Vagina (tissue), 2 donors: ENCODE data around the gene PBX1.

Source experiments
- POLR2A ChIP-seq, 2 donors: fragments of 450-650 bp; IDR thresholded peaks; one replicate each; pipeline ENCODE4 v1.6.1; 2017; ENCODE audit warnings: antibody characterized with exemption in 2 of 2, mild to moderate bottlenecking in 2 of 2, moderate library complexity in 2 of 2
- POLR2AphosphoS5 ChIP-seq, 2 donors: sonication (generic); formaldehyde crosslinking; IDR thresholded peaks; one replicate each; pipeline ENCODE4 v1.9.0; 2017; ENCODE audit warnings: antibody characterized with exemption in 2 of 2, mild to moderate bottlenecking in 2 of 2, low read depth in 1 of 2; ENCODE audit not compliant: insufficient read depth in 1 of 2
- TF ChIP-seq, protein P1 (sequence below), 3 experiments: fragments of 450-650 bp in 2 of 3; fragments of 200-600 bp in 1 of 3; sonication (generic) in 1 of 3; IDR thresholded peaks; one replicate each; pipeline ENCODE4 v1.5.1; 2017 to 2019; ENCODE audit warnings: antibody characterized with exemption in 3 of 3, mild to moderate bottlenecking in 2 of 3, moderate library complexity in 2 of 3

DNA sequence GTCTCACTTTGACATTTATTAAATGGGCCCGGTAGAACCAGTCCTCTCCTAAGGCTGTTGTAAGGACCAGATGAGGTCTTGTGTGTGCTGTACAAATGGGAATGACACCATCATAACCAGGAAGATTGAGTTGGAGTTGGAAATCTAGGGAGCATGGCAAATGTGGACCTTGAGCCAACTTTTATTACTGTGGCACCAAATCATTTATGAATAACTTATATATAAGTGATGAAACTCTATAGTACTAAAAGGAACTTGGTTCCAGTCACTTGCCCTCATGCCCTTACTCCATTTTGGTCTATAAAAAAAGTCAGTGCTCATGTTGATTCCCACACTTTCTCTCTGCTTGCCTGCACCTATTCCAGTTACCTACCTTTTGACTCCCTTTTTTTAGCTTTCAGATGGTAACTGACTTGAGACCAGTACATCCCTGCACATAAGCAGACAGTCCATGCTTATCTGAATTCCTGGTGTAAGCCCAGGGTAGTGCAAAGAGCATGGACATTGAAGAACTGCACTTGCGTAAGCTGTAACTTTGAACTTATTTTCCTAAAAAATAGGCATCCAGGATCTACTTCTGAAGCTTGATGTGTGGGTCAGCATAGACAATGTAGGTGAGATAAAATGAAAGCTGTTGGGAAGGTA, 210.6 kb downstream of the PBX1 start:
- TF ChIP-seq POLR2AphosphoS5 (IDR thresholded peaks at IDR 0.05; ENCODE audit: insufficient read depth in 1 of 2, low read depth in 1 of 2) (no peak), POLR2A (IDR thresholded peaks at IDR 0.05) (no peak)
- TF ChIP-seq, protein P1, sequence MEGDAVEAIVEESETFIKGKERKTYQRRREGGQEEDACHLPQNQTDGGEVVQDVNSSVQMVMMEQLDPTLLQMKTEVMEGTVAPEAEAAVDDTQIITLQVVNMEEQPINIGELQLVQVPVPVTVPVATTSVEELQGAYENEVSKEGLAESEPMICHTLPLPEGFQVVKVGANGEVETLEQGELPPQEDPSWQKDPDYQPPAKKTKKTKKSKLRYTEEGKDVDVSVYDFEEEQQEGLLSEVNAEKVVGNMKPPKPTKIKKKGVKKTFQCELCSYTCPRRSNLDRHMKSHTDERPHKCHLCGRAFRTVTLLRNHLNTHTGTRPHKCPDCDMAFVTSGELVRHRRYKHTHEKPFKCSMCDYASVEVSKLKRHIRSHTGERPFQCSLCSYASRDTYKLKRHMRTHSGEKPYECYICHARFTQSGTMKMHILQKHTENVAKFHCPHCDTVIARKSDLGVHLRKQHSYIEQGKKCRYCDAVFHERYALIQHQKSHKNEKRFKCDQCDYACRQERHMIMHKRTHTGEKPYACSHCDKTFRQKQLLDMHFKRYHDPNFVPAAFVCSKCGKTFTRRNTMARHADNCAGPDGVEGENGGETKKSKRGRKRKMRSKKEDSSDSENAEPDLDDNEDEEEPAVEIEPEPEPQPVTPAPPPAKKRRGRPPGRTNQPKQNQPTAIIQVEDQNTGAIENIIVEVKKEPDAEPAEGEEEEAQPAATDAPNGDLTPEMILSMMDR (IDR thresholded peaks at IDR 0.05) = no peak
